Fibroblast of skin of right biceps (primary cell): ENCODE measurements around the gene BTF3.

ENCODE experiments used
- DNase-seq: peaks from one replicate; pipeline ENCODE4 v3.0.0-alpha.2; 2013

Gene BTF3

DNA sequence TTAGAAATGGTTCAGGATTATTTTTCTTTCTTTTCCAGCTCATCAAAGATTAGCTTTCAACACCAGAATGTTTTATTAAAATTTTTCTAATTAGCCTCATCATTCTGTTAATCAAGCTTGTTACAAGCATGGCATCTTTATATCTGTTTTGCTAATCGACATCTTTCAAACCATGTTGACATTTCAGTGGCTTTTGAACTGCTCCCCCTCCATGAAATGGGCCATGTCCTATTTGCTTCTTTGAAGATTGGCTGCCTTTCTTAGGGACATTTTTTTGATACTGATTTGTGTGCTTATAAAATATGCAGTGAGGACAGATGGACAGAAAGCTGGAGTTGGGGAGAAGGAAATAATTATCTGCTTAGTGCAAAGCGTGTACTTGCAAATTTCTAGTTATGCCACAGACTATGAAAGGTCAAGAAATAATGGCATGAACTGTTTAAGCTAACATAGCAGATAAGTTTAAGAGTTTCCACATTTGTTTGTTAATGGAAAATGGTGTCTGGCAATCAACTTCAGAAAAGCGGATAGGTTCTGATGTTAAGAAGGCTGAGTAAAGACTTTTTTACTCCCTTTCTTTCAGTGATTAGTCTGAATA, 27.5 kb downstream of the BTF3 start:
- no peak for DNase-seq

GRCh38 chr5:73528248-73528647, 30.0 kb downstream of the BTF3 start:
- DNase-seq, result no peak

DNA sequence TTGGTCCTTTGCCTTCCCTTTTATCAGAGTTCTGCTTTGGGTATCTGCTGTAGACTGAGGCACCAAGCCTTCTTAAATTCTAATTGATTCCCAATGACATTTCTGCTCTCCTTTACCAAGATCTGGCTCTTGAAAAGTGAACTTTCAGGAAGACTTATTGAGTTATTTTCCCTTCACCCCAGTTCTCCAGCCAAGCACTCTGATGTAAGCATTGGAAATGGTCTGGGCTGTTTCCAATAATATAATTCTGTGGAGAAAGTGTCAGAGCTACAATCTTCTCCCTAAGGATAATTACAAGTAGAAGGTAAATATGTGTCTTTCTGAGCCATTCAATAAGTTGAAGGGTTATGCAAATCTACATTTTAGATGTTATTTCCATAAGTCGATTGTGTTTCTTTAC, 30.8 kb downstream of the BTF3 start:
- no peak for DNase-seq

- DNase-seq, result peak; percentile 28
Measured at GRCh38 chr5:73531356-73531755, 33.1 kb downstream of the BTF3 start.

DNA sequence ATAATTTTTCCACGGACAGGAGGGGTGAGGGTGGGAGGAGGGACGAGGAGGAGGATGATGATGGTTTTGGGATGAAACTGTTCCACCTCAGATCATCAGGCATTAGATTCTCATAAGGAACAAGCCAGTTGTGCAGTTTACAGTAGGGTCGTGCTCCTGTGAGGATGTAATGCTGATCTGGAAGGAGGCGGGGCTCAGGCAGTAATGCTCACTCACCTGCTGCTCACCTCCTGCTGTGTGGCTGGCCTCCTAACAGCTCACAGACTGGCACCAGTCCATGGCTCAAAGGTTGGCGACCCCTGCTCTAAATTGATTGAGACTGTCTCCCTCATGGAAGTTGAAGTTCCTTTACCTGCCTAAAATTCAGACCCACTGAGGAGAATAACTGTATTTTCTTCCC, 34.0 kb downstream of the BTF3 start:
- DNase-seq, result no peak

DNA sequence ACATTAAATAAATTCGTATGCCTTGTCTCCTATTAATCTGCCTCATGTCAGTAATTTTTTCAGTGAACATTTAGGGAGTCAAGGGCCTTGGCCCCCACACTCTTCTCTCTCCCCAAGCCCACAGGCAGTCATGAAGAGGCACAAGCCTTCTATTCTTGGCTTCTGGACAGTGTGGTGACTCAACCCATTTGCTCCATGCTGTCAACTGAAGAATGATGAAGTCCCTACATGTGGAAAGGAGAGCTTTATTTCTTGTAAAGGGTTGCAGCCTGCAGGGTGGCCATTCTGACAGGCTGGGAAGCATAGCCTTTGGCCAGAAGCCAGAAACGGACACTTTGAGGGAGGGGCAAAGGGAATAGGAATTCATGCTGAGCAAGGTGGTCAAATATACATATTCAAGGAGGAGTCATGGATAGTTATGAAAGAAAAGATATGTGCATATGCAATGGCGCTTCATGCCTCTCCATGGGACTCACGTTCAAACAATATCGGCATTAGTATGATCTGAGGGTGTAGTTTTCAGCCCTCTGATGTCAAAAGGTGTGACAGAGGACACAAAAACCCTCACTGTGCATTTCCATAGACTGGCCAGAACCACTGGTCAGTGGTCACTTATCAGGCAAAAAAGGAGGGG, 35.9 kb downstream of the BTF3 start:
- peak; percentile 54 for DNase-seq

- no peak for DNase-seq
Measured at GRCh38 chr5:73534971-73535370, 36.7 kb downstream of the BTF3 start.

- no peak for DNase-seq
Measured at GRCh38 chr5:73539730-73540129, 41.5 kb downstream of the BTF3 start.

- peak; percentile 81 for DNase-seq
Measured at GRCh38 chr5:73540192-73540591, 42.0 kb downstream of the BTF3 start.

GRCh38 chr5:73542020-73542419, 43.8 kb downstream of the BTF3 start:
- no peak for DNase-seq

GRCh38 chr5:73544429-73545402, 46.5 kb downstream of the BTF3 start:
- DNase-seq, result no peak

DNA sequence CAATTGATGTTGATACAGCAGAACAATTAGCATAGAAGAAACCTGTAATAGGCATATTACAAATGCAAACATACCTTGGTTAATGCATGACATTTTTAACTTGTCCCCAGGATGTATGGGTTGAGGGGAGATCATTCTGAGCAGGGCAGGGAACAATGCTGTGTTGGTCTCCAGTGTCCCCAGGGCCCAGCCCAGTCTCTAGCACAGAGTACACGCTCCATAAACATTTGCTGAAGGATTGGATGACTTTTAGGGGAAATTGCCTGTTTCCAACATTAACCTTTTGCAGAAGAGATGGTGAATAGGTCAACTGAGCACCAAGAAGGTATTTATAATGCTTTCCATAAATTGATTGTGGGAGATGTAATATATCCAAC, 47.1 kb downstream of the BTF3 start:
- DNase-seq, result no peak

- DNase-seq, result no peak
Measured at GRCh38 chr5:73550016-73550415, 51.8 kb downstream of the BTF3 start.

DNA sequence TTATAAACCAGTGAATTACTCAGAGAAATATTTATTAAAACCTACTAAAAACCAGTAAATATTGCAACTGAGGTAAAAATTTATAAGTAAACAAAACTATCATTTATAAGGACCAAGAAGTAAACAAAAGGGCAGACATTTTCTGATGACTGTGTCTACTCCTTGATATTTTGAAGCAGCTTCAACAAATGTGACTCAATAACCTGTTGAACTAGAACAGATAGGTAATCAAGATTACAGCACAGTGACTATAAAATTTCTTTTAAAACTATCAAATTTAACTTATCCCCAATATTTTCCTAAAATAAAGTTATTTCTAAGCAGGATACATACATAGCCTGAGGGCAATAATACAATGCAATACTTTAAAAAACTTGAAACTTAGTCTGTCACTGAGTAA, 54.4 kb downstream of the BTF3 start:
- no peak for DNase-seq
